K562 (cell line): ENCODE measurements around the gene FTO. TPM values are rescaled to one million over a fixed set of nuclear protein-coding genes. Genes with fewer than 3 reads are reported as not detected.

Experiments used
- ARID1B ChIP-seq: fragments of 450-650 bp; IDR thresholded peaks from 2 replicates; pipeline ENCODE4 v1.6.1; 2016; ENCODE audit warnings: antibody characterized with exemption, mild to moderate bottlenecking, inconsistent platforms
- CBX3 ChIP-seq, 2 experiments: IDR thresholded peaks; 1 replicate in 1 of 2; 2 replicates in 1 of 2; pipeline ENCODE4 v1.6.1; 2012; ENCODE audit warnings: inconsistent platforms in 2 of 2, low read length in 2 of 2, borderline replicate concordance in 1 of 2, control low read depth in 1 of 2
- CBX5 ChIP-seq: IDR thresholded peaks from 2 replicates; pipeline ENCODE4 v1.6.1; 2014; ENCODE audit warnings: low read depth, borderline replicate concordance
- CHAMP1 ChIP-seq: fragments of 450-650 bp; IDR thresholded peaks from 2 replicates; pipeline ENCODE4 v1.6.1; 2016; ENCODE audit warnings: mild to moderate bottlenecking
- GABPB2 ChIP-seq: fragments of 250-450 bp; sonication (Bioruptor Pico); conservative IDR thresholded peaks from 2 replicates; pipeline ENCODE4 v1.5.1; 2021; ENCODE audit warnings: mild to moderate bottlenecking
- GTF2A2 ChIP-seq: IDR thresholded peaks from 2 replicates; pipeline ENCODE4 v1.6.1; 2016; ENCODE audit warnings: mild to moderate bottlenecking, missing genetic modification characterization, missing compliant biosample characterization
- HLTF ChIP-seq: fragments of 450-650 bp; IDR thresholded peaks from 2 replicates; pipeline ENCODE4 v1.6.1; 2016
- HNRNPUL1 ChIP-seq: fragments of 200-400 bp; formaldehyde crosslinking; IDR thresholded peaks from 2 replicates; pipeline ENCODE4 v1.6.1; 2017; ENCODE audit warnings: low read length
- JUN ChIP-seq, 2 experiments: sonication (generic) in 1 of 2; formaldehyde crosslinking in 1 of 2; IDR thresholded peaks; 2 replicates each; pipeline versions ENCODE4 v1.6.1 to v1.8.0; 2012 to 2022; ENCODE audit warnings: borderline replicate concordance in 2 of 2, mild to moderate bottlenecking in 2 of 2, improper control_type of control experiment in 1 of 2, low read depth in 1 of 2, low read length in 1 of 2, missing genetic modification reagents in 1 of 2
- KLF1 ChIP-seq: fragments of 450-650 bp; IDR thresholded peaks from 2 replicates; pipeline ENCODE4 v1.6.1; 2016; ENCODE audit warnings: missing genetic modification characterization, missing compliant biosample characterization
- MAZ ChIP-seq, 2 experiments: fragments of 450-650 bp in 1 of 2; sonication (generic) in 1 of 2; formaldehyde crosslinking; IDR thresholded peaks in 1 of 2; conservative IDR thresholded peaks in 1 of 2; 2 replicates each; pipeline versions ENCODE4 v1.4.0 to v1.5.0; 2020; ENCODE audit warnings: mild to moderate bottlenecking in 1 of 2, missing genetic modification reagents in 1 of 2
- MEIS2 ChIP-seq: fragments of 450-650 bp; IDR thresholded peaks from 2 replicates; pipeline ENCODE4 v1.6.1; 2014; ENCODE audit warnings: mild to moderate bottlenecking; ENCODE audit not compliant: partially characterized antibody
- RBM15 ChIP-seq: fragments of 200-400 bp; formaldehyde crosslinking; IDR thresholded peaks from 2 replicates; pipeline ENCODE4 v1.6.1; 2018; ENCODE audit warnings: mild to moderate bottlenecking, low read length, moderate library complexity; ENCODE audit not compliant: insufficient read depth
- RBM25 ChIP-seq: fragments of 200-400 bp; formaldehyde crosslinking; IDR thresholded peaks from 2 replicates; pipeline ENCODE4 v1.6.1; 2018; ENCODE audit warnings: low read length, low read depth, moderate library complexity; ENCODE audit not compliant: severe bottlenecking
- THRB ChIP-seq: fragments of 450-650 bp; formaldehyde crosslinking; conservative IDR thresholded peaks from 2 replicates; pipeline ENCODE4 v1.4.0; 2022; ENCODE audit warnings: mild to moderate bottlenecking, missing genetic modification characterization
- ZNF124 ChIP-seq: sonication (generic); formaldehyde crosslinking; IDR thresholded peaks from 2 replicates; pipeline ENCODE4 v1.8.1; 2022; ENCODE audit warnings: missing genetic modification reagents
- ZNF239 ChIP-seq: fragments of 250-450 bp; sonication (Bioruptor Pico); IDR thresholded peaks from 2 replicates; pipeline ENCODE4 v1.4.0; 2020; ENCODE audit warnings: mild to moderate bottlenecking
- ZNF76 ChIP-seq: fragments of 250-450 bp; sonication (Bioruptor Pico); IDR thresholded peaks from 2 replicates; pipeline ENCODE4 v1.4.0; 2020; ENCODE audit warnings: mild to moderate bottlenecking, moderate library complexity, borderline replicate concordance
- polyA plus RNA-seq, 8 experiments: library from polyadenylated mRNA; depleted of rRNA in 4 of 8; stranded (reverse) in 5 of 8; unstranded in 3 of 8; fragments of >200 nt; fragmentation: Nextera tagmentation in 2 of 8; fragmentation: Illumina TruSeq in 1 of 8; extraction: Ambion mirVana in 2 of 8; extraction: Trizol in 1 of 8; gene quantifications; 2 replicates each; pipeline versions ENCODE4 v1.2.1 to v1.2.3, GENCODE V29; 2011 to 2014; ENCODE audit warnings: inconsistent platforms in 1 of 8, missing spikeins in 1 of 8
- total RNA-seq, 7 experiments: library from RNA; depleted of rRNA in 6 of 7; stranded (reverse); fragments of >200 nt in 6 of 7; fragmentation: Illumina TruSeq in 2 of 7; extraction: Trizol in 2 of 7; gene quantifications; 2 replicates each; pipeline versions ENCODE4 v1.2.1 to v1.2.3, GENCODE V29; 2011 to 2021; ENCODE audit warnings: low replicate concordance in 1 of 7
- TF ChIP-seq, protein P1 (sequence below), 2 experiments: fragments of 450-650 bp in 1 of 2; sonication (generic) in 1 of 2; formaldehyde crosslinking; conservative IDR thresholded peaks; 2 replicates each; pipeline versions ENCODE4 v1.4.0 to v1.8.1; 2020 to 2022; ENCODE audit warnings: mild to moderate bottlenecking in 1 of 2, missing genetic modification reagents in 1 of 2

The FTO gene
- total and polyA plus RNA-seq, 9 of the 15 experiments (the other 6 are each of a cell fraction or from before 2014, with no cell fraction given), result 11.3 to 27.7 (median 25.5) TPM

GRCh38 chr16:53768593-53768992 lies 64.6 kb downstream of the FTO start (continued):
- no peak for TF ChIP-seq MAZ (CRISPR knock-in tag; conservative IDR thresholded peaks at IDR 0.05 in 1 of 2, IDR thresholded peaks at IDR 0.05 in 1 of 2)
- no peak for TF ChIP-seq RBM15
- no peak for TF ChIP-seq GABPB2 (CRISPR knock-in tag)
- TF ChIP-seq THRB (CRISPR knock-in tag), result no peak
- no peak for TF ChIP-seq CBX3 (IDR thresholded peaks at IDR 0.05; ENCODE audit: borderline replicate concordance in 1 of 2, low read length in 2 of 2)
- no peak for TF ChIP-seq HNRNPUL1
- TF ChIP-seq MEIS2, result peak; percentile 5
- no peak for TF ChIP-seq KLF1 (tag)
- peak; percentile 14; the same call in 1 of the 2 replicates for TF ChIP-seq ARID1B
- TF ChIP-seq RBM25, result no peak
- no peak for TF ChIP-seq HLTF
- TF ChIP-seq, protein P1, sequence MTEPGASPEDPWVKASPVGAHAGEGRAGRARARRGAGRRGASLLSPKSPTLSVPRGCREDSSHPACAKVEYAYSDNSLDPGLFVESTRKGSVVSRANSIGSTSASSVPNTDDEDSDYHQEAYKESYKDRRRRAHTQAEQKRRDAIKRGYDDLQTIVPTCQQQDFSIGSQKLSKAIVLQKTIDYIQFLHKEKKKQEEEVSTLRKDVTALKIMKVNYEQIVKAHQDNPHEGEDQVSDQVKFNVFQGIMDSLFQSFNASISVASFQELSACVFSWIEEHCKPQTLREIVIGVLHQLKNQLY (CRISPR knock-in tag; conservative IDR thresholded peaks at IDR 0.05), result no peak
- no peak for TF ChIP-seq CHAMP1
- no peak for TF ChIP-seq ZNF76 (CRISPR knock-in tag)
- TF ChIP-seq JUN (IDR thresholded peaks at IDR 0.05; ENCODE audit: borderline replicate concordance, low read depth, low read length), result 0 out of 2 replicates have a peak, but pooled peaks have one; percentile 38
- no peak for TF ChIP-seq JUN (CRISPR knock-in tag; IDR thresholded peaks at IDR 0.05; ENCODE audit: borderline replicate concordance)
- no peak for TF ChIP-seq GTF2A2 (tag)
- no peak for TF ChIP-seq ZNF124 (CRISPR knock-in tag)
- no peak for TF ChIP-seq CBX5
- no peak for TF ChIP-seq ZNF239 (CRISPR knock-in tag)
